GM10248 (cell line): Measurements from ENCODE around the gene THNSL1.

Experiments
- CTCF ChIA-PET: fragments of 300-600 bp; sonication (Branson Sonifier 250); formaldehyde crosslinking; extraction: SDS; loops from one replicate; lab custom pipeline; 2021; ENCODE audit warnings: antibody characterized with exemption; lab: Yijun Ruan, JAX
- POLR2A ChIA-PET: fragments of 350-650 bp; sonication (Branson Sonifier 250); formaldehyde crosslinking; extraction: SDS; loops from one replicate; lab custom pipeline; 2020; ENCODE audit warnings: antibody characterized with exemption; lab: Yijun Ruan, JAX
- DNase-seq: peaks from one replicate; pipeline ENCODE4 v3.0.0; 2012; ENCODE audit errors: extremely low spot score
- TF ChIP-seq, protein P1 (sequence below): IDR thresholded peaks from 2 replicates; pipeline ENCODE4 v1.5.1; 2012; ENCODE audit warnings: mild to moderate bottlenecking, low read depth; ENCODE audit errors: extremely low read depth, missing control alignments, control extremely low read depth

THNSL1 gene

GRCh38 chr10:25029519-25029918, 13.1 kb downstream of the THNSL1 start:
- DNase-seq: no peak
- ChIA-PET POLR2A (no interaction called here), CTCF (interaction anchor here (1.3 kb wide), 1 partner anchor 10 kb away, joined by 5 read pairs; no protein-coding TSS in a partner anchor)
- TF ChIP-seq, protein P1, sequence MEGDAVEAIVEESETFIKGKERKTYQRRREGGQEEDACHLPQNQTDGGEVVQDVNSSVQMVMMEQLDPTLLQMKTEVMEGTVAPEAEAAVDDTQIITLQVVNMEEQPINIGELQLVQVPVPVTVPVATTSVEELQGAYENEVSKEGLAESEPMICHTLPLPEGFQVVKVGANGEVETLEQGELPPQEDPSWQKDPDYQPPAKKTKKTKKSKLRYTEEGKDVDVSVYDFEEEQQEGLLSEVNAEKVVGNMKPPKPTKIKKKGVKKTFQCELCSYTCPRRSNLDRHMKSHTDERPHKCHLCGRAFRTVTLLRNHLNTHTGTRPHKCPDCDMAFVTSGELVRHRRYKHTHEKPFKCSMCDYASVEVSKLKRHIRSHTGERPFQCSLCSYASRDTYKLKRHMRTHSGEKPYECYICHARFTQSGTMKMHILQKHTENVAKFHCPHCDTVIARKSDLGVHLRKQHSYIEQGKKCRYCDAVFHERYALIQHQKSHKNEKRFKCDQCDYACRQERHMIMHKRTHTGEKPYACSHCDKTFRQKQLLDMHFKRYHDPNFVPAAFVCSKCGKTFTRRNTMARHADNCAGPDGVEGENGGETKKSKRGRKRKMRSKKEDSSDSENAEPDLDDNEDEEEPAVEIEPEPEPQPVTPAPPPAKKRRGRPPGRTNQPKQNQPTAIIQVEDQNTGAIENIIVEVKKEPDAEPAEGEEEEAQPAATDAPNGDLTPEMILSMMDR: no peak

GRCh38 chr10:25036381-25036780, 20.0 kb downstream of the THNSL1 start:
- ChIA-PET POLR2A (no interaction called here), CTCF (interaction anchor here (1.2 kb wide), 1 partner anchor 11 kb away, joined by 4 read pairs; no protein-coding TSS in a partner anchor)
- DNase-seq: no peak
- TF ChIP-seq, protein P1: no peak

DNA sequence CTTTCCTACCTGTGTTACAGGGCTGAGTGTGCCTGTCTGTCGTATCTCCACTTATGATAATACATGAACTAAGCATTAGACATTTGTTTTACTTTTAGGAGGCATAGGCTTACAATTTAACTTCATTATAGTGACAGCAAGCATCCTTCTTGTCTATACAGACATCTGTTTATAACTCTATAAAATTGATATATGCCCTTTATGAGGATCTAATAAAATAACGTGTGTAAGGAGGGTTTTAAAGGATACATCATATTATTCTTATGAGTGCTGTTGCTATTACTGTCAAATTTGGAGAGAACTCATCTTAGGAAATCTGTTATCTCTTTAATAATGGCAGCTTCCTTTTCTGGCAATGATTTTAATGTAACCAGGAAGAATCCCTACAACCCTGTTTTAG, 21.9 kb downstream of the THNSL1 start:
- POLR2A ChIA-PET: no interaction called here
- DNase-seq: no peak
- CTCF ChIA-PET: no interaction called here
- TF ChIP-seq, protein P1: no peak

DNA sequence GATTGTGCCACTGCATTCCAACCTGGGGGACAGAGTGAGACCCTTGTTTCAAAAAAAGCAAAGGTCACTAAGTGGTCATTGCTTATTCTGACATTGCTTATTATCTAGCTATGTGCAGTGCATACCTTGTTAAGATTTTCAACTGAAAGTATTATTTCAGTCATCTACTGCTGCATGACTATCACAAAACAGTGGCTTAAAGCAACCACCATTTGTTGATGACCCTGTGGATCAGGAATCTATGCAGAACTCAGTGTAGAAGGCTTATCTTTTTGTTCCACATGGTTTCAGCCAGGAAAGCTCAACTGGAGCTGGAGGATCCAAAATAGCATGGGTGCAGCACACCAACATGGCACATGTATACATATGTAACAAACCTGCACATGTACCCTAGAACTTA, 23.1 kb downstream of the THNSL1 start:
- ChIA-PET POLR2A (no interaction called here), CTCF (interaction anchor here (0.8 to 1.5 kb wide), 4 partner anchors 9 to 41 kb away, joined by 3 to 7 read pairs (median 4); no protein-coding TSS in a partner anchor)
- TF ChIP-seq, protein P1: no peak
- DNase-seq: no peak

- CTCF ChIA-PET: interaction anchor here (1.3 kb wide), 1 partner anchor 10 kb away, joined by 4 read pairs; no protein-coding TSS in a partner anchor
- DNase-seq: no peak
- TF ChIP-seq, protein P1: no peak
- POLR2A ChIA-PET: no interaction called here
Observed at GRCh38 chr10:25046641-25047040, 30.2 kb downstream of the THNSL1 start.

GRCh38 chr10:25047088-25047487, 30.7 kb downstream of the THNSL1 start:
- TF ChIP-seq, protein P1: no peak
- POLR2A ChIA-PET: no interaction called here

More at GRCh38 chr10:25047088-25047487, 30.7 kb downstream of the THNSL1 start:
- CTCF ChIA-PET: interaction anchor here (1.3 kb wide), 1 partner anchor 10 kb away, joined by 4 read pairs; no protein-coding TSS in a partner anchor
- no peak for DNase-seq
